Iris pigment epithelial cell (primary cell): ENCODE measurements around the gene GUSB.

ENCODE experiments used
- DNase-seq: peaks from one replicate; pipeline ENCODE4 v3.0.0-alpha.2; 2011; ENCODE audit warnings: low read depth

The GUSB gene

DNA sequence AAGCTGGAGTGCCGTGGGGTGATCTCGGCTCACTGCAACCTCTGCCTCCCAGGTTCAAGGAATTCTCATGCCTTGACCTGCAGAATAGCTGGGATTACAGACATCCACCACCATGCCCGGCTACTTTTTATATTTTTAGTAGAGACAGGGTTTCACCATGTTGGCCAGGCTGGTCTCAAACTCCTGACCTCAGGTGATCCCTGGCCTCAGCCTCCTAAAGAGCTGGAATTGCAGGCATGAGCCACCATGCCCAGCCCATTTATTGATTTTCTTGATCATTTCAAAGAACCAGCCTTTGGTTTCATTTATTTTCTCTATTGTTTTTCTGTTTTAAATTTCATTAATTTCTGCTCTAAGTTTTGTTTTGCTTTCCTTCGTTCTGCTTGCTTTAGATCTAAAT lies 50.3 kb downstream of the GUSB start:
- no peak for DNase-seq

DNA sequence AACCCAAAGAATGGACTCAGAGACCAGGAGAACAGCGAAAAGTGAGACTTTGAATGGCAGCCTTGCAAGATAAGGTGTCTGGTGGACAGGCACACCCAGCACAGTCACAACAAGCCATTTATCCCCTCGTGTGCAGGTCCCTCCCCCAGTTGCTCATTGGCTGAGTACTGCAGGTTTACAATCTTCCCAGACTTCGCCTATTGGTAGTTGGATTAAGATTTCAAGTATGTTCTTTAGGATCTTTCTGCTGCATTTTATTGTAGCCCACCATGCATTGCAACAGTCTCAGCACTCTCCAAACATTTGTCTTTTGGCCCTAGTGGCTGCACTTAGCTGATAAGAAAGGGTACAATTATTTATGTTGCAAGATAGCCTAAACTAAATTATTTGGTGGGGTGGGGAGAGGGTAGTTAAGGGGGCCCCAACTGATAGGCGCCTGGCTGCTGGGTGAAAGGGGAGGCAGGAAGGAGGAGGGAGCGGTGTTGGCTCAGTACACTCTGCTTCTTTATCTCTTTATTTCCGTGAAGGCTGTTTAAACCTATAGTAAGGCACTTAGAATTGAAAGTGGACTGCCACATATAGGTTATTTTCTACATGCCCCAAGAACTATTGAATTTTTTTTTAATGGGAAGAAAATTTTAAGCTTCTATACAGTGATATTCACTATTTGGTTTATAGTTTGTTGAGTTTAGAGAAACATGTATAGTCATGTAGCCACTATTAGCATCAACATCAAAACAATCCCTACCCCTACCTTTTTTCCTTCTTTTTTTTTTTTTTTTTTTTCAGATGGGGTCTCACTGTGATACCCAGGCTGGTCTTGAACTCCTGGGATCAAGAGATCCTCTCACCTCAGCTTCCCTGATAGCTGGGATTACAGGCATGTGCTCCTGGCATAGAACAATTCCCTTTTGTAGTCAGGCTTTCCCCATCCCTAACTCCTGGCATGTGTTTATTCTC lies 54.2 kb downstream of the GUSB start:
- DNase-seq, result no peak

GRCh38 chr7:65926588-65926987 lies 55.4 kb downstream of the GUSB start:
- DNase-seq, result no peak

GRCh38 chr7:65925040-65925439 lies 57.0 kb downstream of the GUSB start:
- DNase-seq, result no peak

- DNase-seq, result no peak
Observed at GRCh38 chr7:65924193-65924592, 57.8 kb downstream of the GUSB start.

- DNase-seq, result no peak
Observed at GRCh38 chr7:65923316-65923715, 58.7 kb downstream of the GUSB start.

GRCh38 chr7:65915921-65916657 lies 65.9 kb downstream of the GUSB start:
- no peak for DNase-seq

DNA sequence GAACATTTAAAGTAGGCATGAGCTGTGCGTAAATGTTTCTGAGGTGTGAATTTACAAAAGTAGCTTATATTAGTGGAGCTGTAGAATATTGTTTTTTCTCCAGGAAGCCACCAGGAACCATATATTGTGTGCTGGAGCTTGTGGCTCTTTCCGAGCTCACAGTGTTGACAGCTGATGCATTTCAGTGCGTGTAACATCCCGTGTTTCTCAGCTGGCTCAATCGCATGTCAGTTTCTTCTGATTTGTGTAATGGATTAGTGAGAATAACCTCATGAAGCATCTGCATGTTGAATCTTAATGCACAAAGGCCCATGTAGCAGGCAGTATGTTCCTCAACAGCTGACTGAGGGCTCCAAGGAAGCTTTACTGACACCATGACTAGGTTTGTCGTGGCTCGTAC lies 69.8 kb downstream of the GUSB start:
- DNase-seq, result no peak
